ENCODE results near the gene ROR1. TPM values are rescaled to one million over a fixed set of nuclear protein-coding genes. Genes with fewer than 3 reads are reported as not detected.

ROR1 gene
- total and polyA plus RNA-seq, 9 of the 15 experiments (the other 6 are each of a cell fraction or from before 2014, with no cell fraction given), result 0.02 TPM; not detected in 8

GRCh38 chr1:63971557-63971956, 197.7 kb downstream of the ROR1 start:
- 2% methylated on average over 3 of the region's 3 CpGs for WGBS (ENCODE audit: insufficient coverage, low coverage, missing lambda C conversion rate)
- Histone ChIP-seq H3K9ac (ENCODE audit: insufficient read depth in 1 of 2, low read depth in 2 of 2, low read length in 2 of 2) (no peak overlapping the region), H4K20me1 (replicated peaks; ENCODE audit: control insufficient read depth, insufficient read depth, low read length) (no peaks in the 10 kb centered on the region), H3K27me3 (ENCODE audit: control insufficient read depth in 2 of 2, insufficient read depth in 2 of 2, low read length in 2 of 2) (no peaks in the 10 kb centered on the region), H2AFZ (ENCODE audit: low read depth, low read length) (no peak overlapping the region), H3K9me3 (replicated peaks; ENCODE audit: control insufficient read depth, insufficient read depth, low read depth, low read length) (no peaks in the 10 kb centered on the region), H3K9me1 (ENCODE audit: control insufficient read depth, insufficient read depth, low read length) (no peaks in the 10 kb centered on the region), H3K36me3 (ENCODE audit: control insufficient read depth, insufficient read depth, low read length) (no peaks in the 10 kb centered on the region), H3K4me3 (no peak overlapping the region), H3K27ac (ENCODE audit: extremely low read depth, low read depth, low read length) (no peak overlapping the region), H3K79me2 (ENCODE audit: control insufficient read depth, insufficient read depth, low read length) (no peaks in the 10 kb centered on the region), H3K4me1 (replicated peaks in 1 of 2; ENCODE audit: control insufficient read depth in 2 of 2, insufficient read depth in 2 of 2, low read length in 2 of 2) (no peaks in the 10 kb centered on the region), H3K4me2 (ENCODE audit: insufficient read depth, low read length) (no peak overlapping the region)
- in situ Hi-C loops (cut with MboI), result no loop called here
- FAIRE-seq, result no peak
- TF ChIP-seq DNMT1 (IDR thresholded peaks at IDR 0.05) (no peak), HCFC1 (IDR thresholded peaks at IDR 0.05; ENCODE audit: low read depth, low read length) (no peak), TGIF2 (CRISPR knock-in tag; IDR thresholded peaks at IDR 0.05) (no peak), JUNB (CRISPR knock-in tag; conservative IDR thresholded peaks at IDR 0.05) (no peak), ZNF766 (CRISPR knock-in tag; conservative IDR thresholded peaks at IDR 0.05) (no peak), HES1 (IDR thresholded peaks at IDR 0.05; ENCODE audit: low read depth) (no peak)
- TF ChIP-seq, protein P1, sequence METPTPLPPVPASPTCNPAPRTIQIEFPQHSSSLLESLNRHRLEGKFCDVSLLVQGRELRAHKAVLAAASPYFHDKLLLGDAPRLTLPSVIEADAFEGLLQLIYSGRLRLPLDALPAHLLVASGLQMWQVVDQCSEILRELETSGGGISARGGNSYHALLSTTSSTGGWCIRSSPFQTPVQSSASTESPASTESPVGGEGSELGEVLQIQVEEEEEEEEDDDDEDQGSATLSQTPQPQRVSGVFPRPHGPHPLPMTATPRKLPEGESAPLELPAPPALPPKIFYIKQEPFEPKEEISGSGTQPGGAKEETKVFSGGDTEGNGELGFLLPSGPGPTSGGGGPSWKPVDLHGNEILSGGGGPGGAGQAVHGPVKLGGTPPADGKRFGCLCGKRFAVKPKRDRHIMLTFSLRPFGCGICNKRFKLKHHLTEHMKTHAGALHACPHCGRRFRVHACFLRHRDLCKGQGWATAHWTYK (CRISPR knock-in tag; IDR thresholded peaks at IDR 0.05), result no peak
- POLR2A ChIA-PET, result no interaction called here
- CTCF ChIA-PET (ENCODE audit: low intra/inter-chr PET ratio), result no interaction called here
- BruUV-seq (replicated peaks), result no TSS peak
- DNase-seq (ENCODE audit: extremely low read depth in 1 of 4, low spot score in 3 of 4), result no peak
- intact Hi-C loops (cut with micrococcal nuclease), result no loop called here
- ATAC-seq, result no peak
